Measurements from ENCODE around the gene NADSYN1.

DNA sequence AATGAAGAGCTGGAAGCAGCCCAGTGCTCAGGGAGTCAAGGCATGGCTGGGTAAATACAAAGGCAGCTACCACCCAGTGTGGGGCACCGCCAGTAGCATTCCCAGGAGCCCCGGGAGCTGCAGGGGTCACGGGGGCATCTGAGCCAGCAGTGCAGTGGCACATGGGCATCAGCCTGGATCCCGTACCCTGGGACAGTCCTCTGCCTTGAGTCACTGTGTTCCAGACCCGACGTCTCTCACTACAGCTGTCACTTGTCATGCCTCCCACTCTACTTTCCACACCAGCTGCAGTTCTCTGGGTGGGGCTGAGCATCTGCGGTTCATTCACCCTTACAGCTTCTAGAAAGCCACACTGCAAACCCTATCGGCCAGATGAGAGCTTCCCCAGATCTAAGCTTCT, 34.4 kb upstream of the NADSYN1 start:
- TF ChIP-seq POLR2A (IDR thresholded peaks at IDR 0.05) = no peak
- TF ChIP-seq, protein P1, sequence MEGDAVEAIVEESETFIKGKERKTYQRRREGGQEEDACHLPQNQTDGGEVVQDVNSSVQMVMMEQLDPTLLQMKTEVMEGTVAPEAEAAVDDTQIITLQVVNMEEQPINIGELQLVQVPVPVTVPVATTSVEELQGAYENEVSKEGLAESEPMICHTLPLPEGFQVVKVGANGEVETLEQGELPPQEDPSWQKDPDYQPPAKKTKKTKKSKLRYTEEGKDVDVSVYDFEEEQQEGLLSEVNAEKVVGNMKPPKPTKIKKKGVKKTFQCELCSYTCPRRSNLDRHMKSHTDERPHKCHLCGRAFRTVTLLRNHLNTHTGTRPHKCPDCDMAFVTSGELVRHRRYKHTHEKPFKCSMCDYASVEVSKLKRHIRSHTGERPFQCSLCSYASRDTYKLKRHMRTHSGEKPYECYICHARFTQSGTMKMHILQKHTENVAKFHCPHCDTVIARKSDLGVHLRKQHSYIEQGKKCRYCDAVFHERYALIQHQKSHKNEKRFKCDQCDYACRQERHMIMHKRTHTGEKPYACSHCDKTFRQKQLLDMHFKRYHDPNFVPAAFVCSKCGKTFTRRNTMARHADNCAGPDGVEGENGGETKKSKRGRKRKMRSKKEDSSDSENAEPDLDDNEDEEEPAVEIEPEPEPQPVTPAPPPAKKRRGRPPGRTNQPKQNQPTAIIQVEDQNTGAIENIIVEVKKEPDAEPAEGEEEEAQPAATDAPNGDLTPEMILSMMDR (IDR thresholded peaks at IDR 0.05 in 8 of 11, conservative IDR thresholded peaks at IDR 0.05 in 3 of 11) = no peak

All from spleen (tissue), 7 donors.